HepG2 (cell line): ENCODE results near the gene RPS28. TPM values are rescaled to one million over a fixed set of nuclear protein-coding genes. Genes with fewer than 3 reads are reported as not detected.
A peak's percentile ranks its signal among the peaks of the same experiment; 100 is the strongest.

Source experiments
- ARNT2 ChIP-seq: sonication (generic); formaldehyde crosslinking; IDR thresholded peaks from 2 replicates; pipeline ENCODE4 v1.8.0; 2022; ENCODE audit warnings: mild to moderate bottlenecking, low read depth, missing genetic modification reagents, moderate library complexity
- CCDC6 ChIP-seq: sonication (generic); formaldehyde crosslinking; IDR thresholded peaks from 2 replicates; pipeline ENCODE4 v1.8.1; 2022; ENCODE audit warnings: mild to moderate bottlenecking, missing genetic modification reagents, moderate library complexity
- EEA1 ChIP-seq: sonication (generic); formaldehyde crosslinking; IDR thresholded peaks from 2 replicates; pipeline ENCODE4 v1.5.1; 2020; ENCODE audit warnings: mild to moderate bottlenecking, missing genetic modification reagents, borderline replicate concordance
- NR2F2 ChIP-seq: IDR thresholded peaks from 2 replicates; pipeline ENCODE4 v1.6.1; 2012; ENCODE audit warnings: low read depth, inconsistent platforms, borderline replicate concordance
- SPEN ChIP-seq: sonication (generic); formaldehyde crosslinking; IDR thresholded peaks from 2 replicates; pipeline ENCODE4 v1.5.1; 2020; ENCODE audit warnings: low read depth, mild to moderate bottlenecking, missing genetic modification reagents
- XBP1 ChIP-seq: sonication (generic); formaldehyde crosslinking; IDR thresholded peaks from 2 replicates; pipeline ENCODE4 v1.5.0; 2020; ENCODE audit warnings: missing genetic modification reagents
- ZEB1 ChIP-seq: IDR thresholded peaks from 2 replicates; pipeline ENCODE4 v1.6.1; 2012; ENCODE audit warnings: mild to moderate bottlenecking, low read depth, inconsistent platforms; ENCODE audit not compliant: insufficient replicate concordance
- ZNF205 ChIP-seq: IDR thresholded peaks from 2 replicates; pipeline ENCODE4 v1.6.1; 2018; ENCODE audit warnings: missing biosample characterization, missing genetic modification reagents
- ZNF224 ChIP-seq: sonication (generic); formaldehyde crosslinking; IDR thresholded peaks from 2 replicates; pipeline ENCODE4 v1.5.0; 2020; ENCODE audit warnings: mild to moderate bottlenecking, missing genetic modification reagents
- ZNF225 ChIP-seq: sonication (generic); formaldehyde crosslinking; IDR thresholded peaks from 2 replicates; pipeline ENCODE4 v1.4.0; 2020; ENCODE audit warnings: mild to moderate bottlenecking, missing genetic modification reagents
- ZNF484 ChIP-seq: sonication (generic); formaldehyde crosslinking; IDR thresholded peaks from 2 replicates; pipeline ENCODE4 v1.5.1; 2020; ENCODE audit warnings: mild to moderate bottlenecking, low read depth, missing genetic modification reagents, borderline replicate concordance
- polyA plus RNA-seq, 8 experiments: library from polyadenylated mRNA; depleted of rRNA in 3 of 8; stranded (reverse) in 7 of 8; unstranded in 1 of 8; fragments of >200 nt; fragmentation: Illumina TruSeq in 4 of 8; extraction: Trizol in 4 of 8; gene quantifications; 2 replicates each; pipeline versions ENCODE4 v1.2.1 to v1.2.3, GENCODE V29; 2011 to 2016; ENCODE audit warnings: low read depth in 4 of 8, missing spikeins in 1 of 8, mixed read lengths in 1 of 8; ENCODE audit not compliant: insufficient read depth in 1 of 8
- total RNA-seq, 5 experiments: library from RNA; depleted of rRNA; stranded (reverse); fragments of >200 nt; fragmentation: Illumina TruSeq; extraction: Trizol; gene quantifications; 2 replicates each; pipeline ENCODE4 v1.2.3, GENCODE V29; 2016; ENCODE audit warnings: low read depth in 1 of 5
- TF ChIP-seq, protein P1 (sequence below): sonication (generic); formaldehyde crosslinking; IDR thresholded peaks from 2 replicates; pipeline ENCODE4 v1.8.0; 2022; ENCODE audit warnings: mild to moderate bottlenecking, missing genetic modification reagents, borderline replicate concordance
- TF ChIP-seq, protein P2 (sequence below): sonication (generic); formaldehyde crosslinking; IDR thresholded peaks from 2 replicates; pipeline ENCODE4 v1.5.1; 2020; ENCODE audit warnings: missing genetic modification reagents, mild to moderate bottlenecking, borderline replicate concordance
- TF ChIP-seq, protein P3 (sequence below): sonication (generic); formaldehyde crosslinking; IDR thresholded peaks from 2 replicates; pipeline ENCODE4 v1.4.0; 2020; ENCODE audit warnings: mild to moderate bottlenecking, missing genetic modification reagents
- TF ChIP-seq, protein P4 (sequence below): sonication (generic); formaldehyde crosslinking; conservative IDR thresholded peaks from 2 replicates; pipeline ENCODE4 v1.4.0; 2020; ENCODE audit warnings: mild to moderate bottlenecking, missing genetic modification reagents, moderate library complexity
- TF ChIP-seq, protein P5 (sequence below): sonication (generic); formaldehyde crosslinking; conservative IDR thresholded peaks from 2 replicates; pipeline ENCODE4 v1.8.0; 2022; ENCODE audit warnings: missing genetic modification reagents
- TF ChIP-seq, protein P6 (sequence below): sonication (generic); formaldehyde crosslinking; conservative IDR thresholded peaks from 2 replicates; pipeline ENCODE4 v1.4.0; 2020; ENCODE audit warnings: missing genetic modification reagents

The RPS28 gene
- total and polyA plus RNA-seq, 2 of the 13 experiments (the other 11 are each of a cell fraction or from before 2014, with no cell fraction given) = 281 to 545 TPM

DNA sequence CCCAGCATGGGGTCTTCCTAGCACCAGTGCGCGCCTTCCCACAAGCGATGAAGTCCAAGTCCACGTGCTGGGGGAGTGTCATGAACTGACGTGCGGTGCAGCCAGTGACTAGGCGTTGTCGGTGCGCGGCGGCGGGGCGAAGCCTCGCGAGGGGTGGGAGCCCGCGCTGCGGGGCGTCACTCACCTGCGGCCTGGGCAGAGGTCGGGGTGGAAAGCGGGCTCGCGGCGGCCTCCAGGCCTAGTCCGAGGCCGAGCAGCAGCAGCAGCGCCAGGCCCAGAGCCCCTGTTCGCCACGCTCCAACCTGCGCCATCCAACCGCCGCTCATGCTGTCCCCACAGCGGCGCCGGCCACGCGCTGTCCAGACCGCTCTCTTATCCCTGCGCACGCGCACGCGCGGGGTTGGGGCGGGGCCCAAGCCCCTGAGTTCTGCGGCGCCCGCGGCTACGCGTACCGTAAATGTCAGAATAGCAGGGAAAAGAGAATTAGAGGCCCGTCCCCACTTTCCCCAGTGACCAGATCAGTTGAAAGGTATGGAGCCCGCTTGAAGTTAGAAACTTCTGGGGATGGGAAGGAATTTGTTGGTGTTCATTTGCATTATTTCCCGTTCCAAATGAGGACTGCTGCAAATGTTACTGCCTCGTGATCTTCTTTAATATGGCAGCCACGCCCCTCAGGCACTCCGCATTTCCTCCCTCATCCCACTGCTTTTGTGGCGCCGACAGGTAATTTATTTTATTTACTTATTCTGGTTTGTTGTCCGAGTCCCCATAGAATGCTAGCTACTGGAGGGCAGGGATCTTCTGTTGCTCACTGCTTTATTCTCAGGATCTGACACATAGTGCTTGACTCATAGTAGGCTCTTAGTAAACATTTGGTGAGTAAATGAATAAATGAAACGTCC is 13.1 kb upstream of the RPS28 start, which contains the start of gene CD320 (continued):
- TF ChIP-seq ZNF225 (CRISPR knock-in tag) (peak; percentile 71), ARNT2 (CRISPR knock-in tag) (peak; percentile 97), EEA1 (CRISPR knock-in tag) (peak; percentile 89; the same call in 1 of the 2 replicates), ZNF224 (CRISPR knock-in tag) (peak; percentile 90), ZNF484 (CRISPR knock-in tag) (no peak; the same call in 1 of the 2 replicates), XBP1 (0 out of 2 replicates have a peak, but pooled peaks have one; percentile 34), NR2F2 (0 out of 2 replicates have a peak, but pooled peaks have one; percentile 11), CCDC6 (CRISPR knock-in tag) (peak; percentile 92), ZNF205 (peak; percentile 69), ZEB1 (peak; percentile 71), SPEN (peak; percentile 90)
- TF ChIP-seq, protein P1, sequence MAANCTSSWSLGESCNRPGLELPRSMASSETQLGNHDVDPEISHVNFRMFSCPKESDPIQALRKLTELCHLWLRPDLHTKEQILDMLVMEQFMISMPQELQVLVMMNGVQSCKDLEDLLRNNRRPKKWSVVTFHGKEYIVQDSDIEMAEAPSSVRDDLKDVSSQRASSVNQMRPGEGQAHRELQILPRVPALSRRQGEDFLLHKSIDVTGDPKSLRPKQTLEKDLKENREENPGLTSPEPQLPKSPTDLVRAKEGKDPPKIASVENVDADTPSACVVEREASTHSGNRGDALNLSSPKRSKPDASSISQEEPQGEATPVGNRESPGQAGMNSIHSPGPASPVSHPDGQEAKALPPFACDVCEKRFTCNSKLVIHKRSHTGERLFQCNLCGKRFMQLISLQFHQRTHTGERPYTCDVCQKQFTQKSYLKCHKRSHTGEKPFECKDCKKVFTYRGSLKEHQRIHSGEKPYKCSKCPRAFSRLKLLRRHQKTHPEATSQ (CRISPR knock-in tag) = peak; percentile 92; the same call in 1 of the 2 replicates
- TF ChIP-seq, protein P2, sequence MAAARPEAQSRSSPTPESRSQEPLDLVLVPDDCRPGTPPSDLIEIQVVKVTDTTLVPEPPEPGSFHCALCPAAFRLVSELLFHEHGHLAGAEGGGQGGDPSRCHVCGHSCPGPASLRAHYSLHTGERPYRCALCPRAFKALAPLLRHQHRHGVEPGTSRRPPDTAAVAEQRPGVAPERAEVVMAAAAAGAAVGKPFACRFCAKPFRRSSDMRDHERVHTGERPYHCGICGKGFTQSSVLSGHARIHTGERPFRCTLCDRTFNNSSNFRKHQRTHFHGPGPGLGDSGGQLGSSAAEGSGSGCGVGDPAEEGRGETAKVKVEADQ (CRISPR knock-in tag) = peak; percentile 78
- TF ChIP-seq, protein P3, sequence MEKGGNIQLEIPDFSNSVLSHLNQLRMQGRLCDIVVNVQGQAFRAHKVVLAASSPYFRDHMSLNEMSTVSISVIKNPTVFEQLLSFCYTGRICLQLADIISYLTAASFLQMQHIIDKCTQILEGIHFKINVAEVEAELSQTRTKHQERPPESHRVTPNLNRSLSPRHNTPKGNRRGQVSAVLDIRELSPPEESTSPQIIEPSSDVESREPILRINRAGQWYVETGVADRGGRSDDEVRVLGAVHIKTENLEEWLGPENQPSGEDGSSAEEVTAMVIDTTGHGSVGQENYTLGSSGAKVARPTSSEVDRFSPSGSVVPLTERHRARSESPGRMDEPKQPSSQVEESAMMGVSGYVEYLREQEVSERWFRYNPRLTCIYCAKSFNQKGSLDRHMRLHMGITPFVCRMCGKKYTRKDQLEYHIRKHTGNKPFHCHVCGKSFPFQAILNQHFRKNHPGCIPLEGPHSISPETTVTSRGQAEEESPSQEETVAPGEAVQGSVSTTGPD (CRISPR knock-in tag) = no peak
- TF ChIP-seq, protein P4, sequence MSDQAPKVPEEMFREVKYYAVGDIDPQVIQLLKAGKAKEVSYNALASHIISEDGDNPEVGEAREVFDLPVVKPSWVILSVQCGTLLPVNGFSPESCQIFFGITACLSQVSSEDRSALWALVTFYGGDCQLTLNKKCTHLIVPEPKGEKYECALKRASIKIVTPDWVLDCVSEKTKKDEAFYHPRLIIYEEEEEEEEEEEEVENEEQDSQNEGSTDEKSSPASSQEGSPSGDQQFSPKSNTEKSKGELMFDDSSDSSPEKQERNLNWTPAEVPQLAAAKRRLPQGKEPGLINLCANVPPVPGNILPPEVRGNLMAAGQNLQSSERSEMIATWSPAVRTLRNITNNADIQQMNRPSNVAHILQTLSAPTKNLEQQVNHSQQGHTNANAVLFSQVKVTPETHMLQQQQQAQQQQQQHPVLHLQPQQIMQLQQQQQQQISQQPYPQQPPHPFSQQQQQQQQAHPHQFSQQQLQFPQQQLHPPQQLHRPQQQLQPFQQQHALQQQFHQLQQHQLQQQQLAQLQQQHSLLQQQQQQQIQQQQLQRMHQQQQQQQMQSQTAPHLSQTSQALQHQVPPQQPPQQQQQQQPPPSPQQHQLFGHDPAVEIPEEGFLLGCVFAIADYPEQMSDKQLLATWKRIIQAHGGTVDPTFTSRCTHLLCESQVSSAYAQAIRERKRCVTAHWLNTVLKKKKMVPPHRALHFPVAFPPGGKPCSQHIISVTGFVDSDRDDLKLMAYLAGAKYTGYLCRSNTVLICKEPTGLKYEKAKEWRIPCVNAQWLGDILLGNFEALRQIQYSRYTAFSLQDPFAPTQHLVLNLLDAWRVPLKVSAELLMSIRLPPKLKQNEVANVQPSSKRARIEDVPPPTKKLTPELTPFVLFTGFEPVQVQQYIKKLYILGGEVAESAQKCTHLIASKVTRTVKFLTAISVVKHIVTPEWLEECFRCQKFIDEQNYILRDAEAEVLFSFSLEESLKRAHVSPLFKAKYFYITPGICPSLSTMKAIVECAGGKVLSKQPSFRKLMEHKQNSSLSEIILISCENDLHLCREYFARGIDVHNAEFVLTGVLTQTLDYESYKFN (CRISPR knock-in tag) = no peak; the same call in none of the 2 replicates
- TF ChIP-seq, protein P5, sequence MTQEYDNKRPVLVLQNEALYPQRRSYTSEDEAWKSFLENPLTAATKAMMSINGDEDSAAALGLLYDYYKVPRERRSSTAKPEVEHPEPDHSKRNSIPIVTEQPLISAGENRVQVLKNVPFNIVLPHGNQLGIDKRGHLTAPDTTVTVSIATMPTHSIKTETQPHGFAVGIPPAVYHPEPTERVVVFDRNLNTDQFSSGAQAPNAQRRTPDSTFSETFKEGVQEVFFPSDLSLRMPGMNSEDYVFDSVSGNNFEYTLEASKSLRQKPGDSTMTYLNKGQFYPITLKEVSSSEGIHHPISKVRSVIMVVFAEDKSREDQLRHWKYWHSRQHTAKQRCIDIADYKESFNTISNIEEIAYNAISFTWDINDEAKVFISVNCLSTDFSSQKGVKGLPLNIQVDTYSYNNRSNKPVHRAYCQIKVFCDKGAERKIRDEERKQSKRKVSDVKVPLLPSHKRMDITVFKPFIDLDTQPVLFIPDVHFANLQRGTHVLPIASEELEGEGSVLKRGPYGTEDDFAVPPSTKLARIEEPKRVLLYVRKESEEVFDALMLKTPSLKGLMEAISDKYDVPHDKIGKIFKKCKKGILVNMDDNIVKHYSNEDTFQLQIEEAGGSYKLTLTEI (CRISPR knock-in tag) = no peak
- TF ChIP-seq, protein P6, sequence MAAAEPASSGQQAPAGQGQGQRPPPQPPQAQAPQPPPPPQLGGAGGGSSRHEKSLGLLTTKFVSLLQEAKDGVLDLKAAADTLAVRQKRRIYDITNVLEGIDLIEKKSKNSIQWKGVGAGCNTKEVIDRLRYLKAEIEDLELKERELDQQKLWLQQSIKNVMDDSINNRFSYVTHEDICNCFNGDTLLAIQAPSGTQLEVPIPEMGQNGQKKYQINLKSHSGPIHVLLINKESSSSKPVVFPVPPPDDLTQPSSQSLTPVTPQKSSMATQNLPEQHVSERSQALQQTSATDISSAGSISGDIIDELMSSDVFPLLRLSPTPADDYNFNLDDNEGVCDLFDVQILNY = peak; percentile 72; the same call in 1 of the 2 replicates
